COR-L47 (cell line): ENCODE data around the gene CYS1.
"Not testable (repeated sequence)": the region's sequence is repeated elsewhere in the genome, so short reads cannot be mapped to it uniquely, and the experiment has no call there.

Experiments used
- DNase-seq: peaks from one replicate; lab custom pipeline; 2025; lab: John Stamatoyannopoulos, UW

CYS1 gene

GRCh38 chr2:10079870-10080535 is at the start of gene CYS1:
Gene CYS1 (minus strand): TSS chr2:10080411. CDS start chr2:10080223, 188 bp downstream.
- no peak for DNase-seq

- DNase-seq: no peak
Observed at GRCh38 chr2:10129490-10129889, 49.3 kb upstream of the CYS1 start.

GRCh38 chr2:10128420-10128819 is 48.2 kb upstream of the CYS1 start:
- no peak for DNase-seq

GRCh38 chr2:10126632-10127026 is 46.4 kb upstream of the CYS1 start:
- no peak for DNase-seq

- DNase-seq: no peak
Observed at GRCh38 chr2:10125842-10126631, 45.8 kb upstream of the CYS1 start.

GRCh38 chr2:10124538-10125045 is 44.4 kb upstream of the CYS1 start:
- DNase-seq: peak; percentile 65

- no peak for DNase-seq
Observed at GRCh38 chr2:10123281-10123680, 43.1 kb upstream of the CYS1 start.

GRCh38 chr2:10122500-10123280 is 42.5 kb upstream of the CYS1 start, which contains the start of gene RRM2:
Gene RRM2 (plus strand): TSS chr2:10122739. CDS start chr2:10122799, 60 bp downstream.
- peak; percentile 96 for DNase-seq

GRCh38 chr2:10120877-10121574 is 40.8 kb upstream of the CYS1 start:
- DNase-seq: peak; percentile 41

- DNase-seq: peak; percentile 97
Observed at GRCh38 chr2:10120158-10120876, 40.1 kb upstream of the CYS1 start.

- DNase-seq: no peak
Observed at GRCh38 chr2:10119601-10120157, 39.5 kb upstream of the CYS1 start.

- DNase-seq: no peak
Observed at GRCh38 chr2:10119027-10119325, 38.8 kb upstream of the CYS1 start.

GRCh38 chr2:10109311-10109710 is 29.1 kb upstream of the CYS1 start:
- DNase-seq: no peak

- not testable (repeated sequence) for DNase-seq
Observed at GRCh38 chr2:10104906-10105305, 24.7 kb upstream of the CYS1 start.

GRCh38 chr2:10103179-10103578 is 23.0 kb upstream of the CYS1 start:
- peak; percentile 52 for DNase-seq

- DNase-seq: no peak
Observed at GRCh38 chr2:10101491-10101890, 21.3 kb upstream of the CYS1 start.

GRCh38 chr2:10097352-10098148 is 17.3 kb upstream of the CYS1 start:
- peak; percentile 60 for DNase-seq

- no peak for DNase-seq
Observed at GRCh38 chr2:10096641-10097040, 16.4 kb upstream of the CYS1 start.

GRCh38 chr2:10095175-10095574 is 15.0 kb upstream of the CYS1 start:
- DNase-seq: no peak

GRCh38 chr2:10094271-10094814 is 14.1 kb upstream of the CYS1 start:
- DNase-seq: peak; percentile 21
